Measurements from ENCODE around the gene MAST4. TPM values are rescaled to one million over a fixed set of nuclear protein-coding genes. Genes with fewer than 3 reads are reported as not detected.
A peak's percentile ranks its signal among the peaks of the same experiment; 100 is the strongest.

Gene MAST4
- total and polyA plus RNA-seq, 2 donors, result 17.0 to 18.8 TPM

- no peak for DNase-seq (ENCODE audit: low read depth in 6 of 9, low spot score in 9 of 9)
- no peaks in the 10 kb centered on the region for H3K36me3 ChIP-seq (ENCODE audit: control insufficient read depth in 2 of 2, insufficient read depth in 2 of 2, low read length in 1 of 2)
- H3K4me1 ChIP-seq (ENCODE audit: control insufficient read depth in 2 of 2, insufficient read depth in 2 of 2, low read length in 2 of 2), result no peaks in the 10 kb centered on the region
- H3K9me3 ChIP-seq (ENCODE audit: control insufficient read depth in 2 of 2, insufficient read depth in 1 of 2, low read length in 1 of 2), result no peaks in the 10 kb centered on the region
- H3K27ac ChIP-seq (ENCODE audit: low read depth in 1 of 2, low read length in 1 of 2), result peak overlapping the region in 1 of 2 donors; percentile 2
- H3K27me3 ChIP-seq (ENCODE audit: control insufficient read depth in 2 of 2, insufficient read depth in 1 of 2, low read length in 1 of 2), result no peaks in the 10 kb centered on the region
- 92% methylated on average over 10 of the region's 10 CpGs for WGBS
- peak overlapping the region in 1 of 2 donors; percentile 3 for H3K4me3 ChIP-seq (ENCODE audit: low read length in 2 of 2)
These were observed 362.2 kb downstream of the MAST4 start for GRCh38 chr5:66958201-66958979.

GRCh38 chr5:66958980-66959641 is 362.9 kb downstream of the MAST4 start:
- 93% methylated on average over 11 of the region's 11 CpGs for WGBS
- no peak for DNase-seq (ENCODE audit: low read depth in 6 of 9, low spot score in 9 of 9)
- no peaks in the 10 kb centered on the region for H3K36me3 ChIP-seq (ENCODE audit: control insufficient read depth in 2 of 2, insufficient read depth in 2 of 2, low read length in 1 of 2)
- no peaks in the 10 kb centered on the region for H3K27me3 ChIP-seq (ENCODE audit: control insufficient read depth in 2 of 2, insufficient read depth in 1 of 2, low read length in 1 of 2)
- H3K9me3 ChIP-seq (ENCODE audit: control insufficient read depth in 2 of 2, insufficient read depth in 1 of 2, low read length in 1 of 2), result no peaks in the 10 kb centered on the region
- H3K4me1 ChIP-seq (ENCODE audit: control insufficient read depth in 2 of 2, insufficient read depth in 2 of 2, low read length in 2 of 2), result no peaks in the 10 kb centered on the region
- H3K27ac ChIP-seq (ENCODE audit: low read depth in 1 of 2, low read length in 1 of 2), result peak overlapping the region; percentile 13 to 42
- H3K4me3 ChIP-seq (ENCODE audit: low read length in 2 of 2), result peak overlapping the region in 1 of 2 donors; percentile 3

GRCh38 chr5:66959653-66960052 is 363.5 kb downstream of the MAST4 start:
- Histone ChIP-seq H3K4me1 (ENCODE audit: control insufficient read depth in 2 of 2, insufficient read depth in 2 of 2, low read length in 2 of 2) (no peaks in the 10 kb centered on the region), H3K27me3 (ENCODE audit: control insufficient read depth in 2 of 2, insufficient read depth in 1 of 2, low read length in 1 of 2) (no peaks in the 10 kb centered on the region), H3K27ac (ENCODE audit: low read depth in 1 of 2, low read length in 1 of 2) (peak overlapping the region in 1 of 2 donors; percentile 13), H3K36me3 (ENCODE audit: control insufficient read depth in 2 of 2, insufficient read depth in 2 of 2, low read length in 1 of 2) (no peaks in the 10 kb centered on the region), H3K9me3 (ENCODE audit: control insufficient read depth in 2 of 2, insufficient read depth in 1 of 2, low read length in 1 of 2) (no peaks in the 10 kb centered on the region), H3K4me3 (ENCODE audit: low read length in 2 of 2) (no peak overlapping the region)
- DNase-seq (ENCODE audit: low read depth in 6 of 9, low spot score in 9 of 9), result no peak
- WGBS, result 89% methylated on average over 2 of the region's 2 CpGs

- DNase-seq (ENCODE audit: low read depth in 6 of 9, low spot score in 9 of 9), result no peak
- WGBS, result 94% methylated on average over 7 of the region's 7 CpGs
These were observed 364.4 kb downstream of the MAST4 start for GRCh38 chr5:66960369-66961137.

GRCh38 chr5:66963559-66963971 is 367.4 kb downstream of the MAST4 start:
- Histone ChIP-seq H3K4me1 (ENCODE audit: control insufficient read depth in 2 of 2, insufficient read depth in 2 of 2, low read length in 2 of 2) (no peaks in the 10 kb centered on the region), H3K4me3 (ENCODE audit: low read length in 2 of 2) (no peak overlapping the region), H3K9me3 (ENCODE audit: control insufficient read depth in 2 of 2, insufficient read depth in 1 of 2, low read length in 1 of 2) (no peaks in the 10 kb centered on the region), H3K27ac (ENCODE audit: low read depth in 1 of 2, low read length in 1 of 2) (no peak overlapping the region), H3K27me3 (ENCODE audit: control insufficient read depth in 2 of 2, insufficient read depth in 1 of 2, low read length in 1 of 2) (no peaks in the 10 kb centered on the region), H3K36me3 (ENCODE audit: control insufficient read depth in 2 of 2, insufficient read depth in 2 of 2, low read length in 1 of 2) (no peaks in the 10 kb centered on the region)
- 100% methylated on average over 1 of the region's 1 CpG for WGBS
- no peak for DNase-seq (ENCODE audit: low read depth in 6 of 9, low spot score in 9 of 9)

More at GRCh38 chr5:66960369-66961137, 364.4 kb downstream of the MAST4 start:
- Histone ChIP-seq H3K27ac (ENCODE audit: low read depth in 1 of 2, low read length in 1 of 2) (no peak overlapping the region), H3K36me3 (ENCODE audit: control insufficient read depth in 2 of 2, insufficient read depth in 2 of 2, low read length in 1 of 2) (no peaks in the 10 kb centered on the region), H3K4me3 (ENCODE audit: low read length in 2 of 2) (no peak overlapping the region), H3K4me1 (ENCODE audit: control insufficient read depth in 2 of 2, insufficient read depth in 2 of 2, low read length in 2 of 2) (no peaks in the 10 kb centered on the region), H3K9me3 (ENCODE audit: control insufficient read depth in 2 of 2, insufficient read depth in 1 of 2, low read length in 1 of 2) (no peaks in the 10 kb centered on the region), H3K27me3 (ENCODE audit: control insufficient read depth in 2 of 2, insufficient read depth in 1 of 2, low read length in 1 of 2) (no peaks in the 10 kb centered on the region)

GRCh38 chr5:66966439-66966838 is 370.2 kb downstream of the MAST4 start:
- Histone ChIP-seq H3K9me3 (ENCODE audit: control insufficient read depth in 2 of 2, insufficient read depth in 1 of 2, low read length in 1 of 2) (no peaks in the 10 kb centered on the region), H3K27ac (ENCODE audit: low read depth in 1 of 2, low read length in 1 of 2) (no peak overlapping the region), H3K27me3 (ENCODE audit: control insufficient read depth in 2 of 2, insufficient read depth in 1 of 2, low read length in 1 of 2) (no peaks in the 10 kb centered on the region), H3K36me3 (ENCODE audit: control insufficient read depth in 2 of 2, insufficient read depth in 2 of 2, low read length in 1 of 2) (no peaks in the 10 kb centered on the region), H3K4me1 (ENCODE audit: control insufficient read depth in 2 of 2, insufficient read depth in 2 of 2, low read length in 2 of 2) (no peaks in the 10 kb centered on the region), H3K4me3 (ENCODE audit: low read length in 2 of 2) (no peak overlapping the region)
- DNase-seq (ENCODE audit: low read depth in 6 of 9, low spot score in 9 of 9), result no peak

GRCh38 chr5:66967102-66967501 is 370.9 kb downstream of the MAST4 start:
- 97% methylated on average over 3 of the region's 3 CpGs for WGBS
- H3K4me3 ChIP-seq (ENCODE audit: low read length in 2 of 2), result no peak overlapping the region
- no peak overlapping the region for H3K27ac ChIP-seq (ENCODE audit: low read depth in 1 of 2, low read length in 1 of 2)
- no peak for DNase-seq (ENCODE audit: low read depth in 6 of 9, low spot score in 9 of 9)
- H3K36me3 ChIP-seq (ENCODE audit: control insufficient read depth in 2 of 2, insufficient read depth in 2 of 2, low read length in 1 of 2), result no peaks in the 10 kb centered on the region
- H3K27me3 ChIP-seq (ENCODE audit: control insufficient read depth in 2 of 2, insufficient read depth in 1 of 2, low read length in 1 of 2), result no peaks in the 10 kb centered on the region
- no peaks in the 10 kb centered on the region for H3K9me3 ChIP-seq (ENCODE audit: control insufficient read depth in 2 of 2, insufficient read depth in 1 of 2, low read length in 1 of 2)
- no peaks in the 10 kb centered on the region for H3K4me1 ChIP-seq (ENCODE audit: control insufficient read depth in 2 of 2, insufficient read depth in 2 of 2, low read length in 2 of 2)

GRCh38 chr5:66967826-66968262 is 371.7 kb downstream of the MAST4 start:
- H3K36me3 ChIP-seq (ENCODE audit: control insufficient read depth in 2 of 2, insufficient read depth in 2 of 2, low read length in 1 of 2), result no peaks in the 10 kb centered on the region
- no peak for DNase-seq (ENCODE audit: low read depth in 6 of 9, low spot score in 9 of 9)
- H3K27ac ChIP-seq (ENCODE audit: low read depth in 1 of 2, low read length in 1 of 2), result no peak overlapping the region
- no peaks in the 10 kb centered on the region for H3K9me3 ChIP-seq (ENCODE audit: control insufficient read depth in 2 of 2, insufficient read depth in 1 of 2, low read length in 1 of 2)
- no peak overlapping the region for H3K4me3 ChIP-seq (ENCODE audit: low read length in 2 of 2)
- H3K27me3 ChIP-seq (ENCODE audit: control insufficient read depth in 2 of 2, insufficient read depth in 1 of 2, low read length in 1 of 2), result no peaks in the 10 kb centered on the region
- WGBS, result 93% methylated on average over 4 of the region's 4 CpGs
- H3K4me1 ChIP-seq (ENCODE audit: control insufficient read depth in 2 of 2, insufficient read depth in 2 of 2, low read length in 2 of 2), result no peaks in the 10 kb centered on the region

GRCh38 chr5:66969484-66969883 is 373.3 kb downstream of the MAST4 start:
- WGBS, result 98% methylated on average over 4 of the region's 4 CpGs
- no peaks in the 10 kb centered on the region for H3K36me3 ChIP-seq (ENCODE audit: control insufficient read depth in 2 of 2, insufficient read depth in 2 of 2, low read length in 1 of 2)

More at GRCh38 chr5:66969484-66969883, 373.3 kb downstream of the MAST4 start:
- no peak overlapping the region for H3K4me3 ChIP-seq (ENCODE audit: low read length in 2 of 2)
- no peak for DNase-seq (ENCODE audit: low read depth in 6 of 9, low spot score in 9 of 9)
- no peak overlapping the region for H3K27ac ChIP-seq (ENCODE audit: low read depth in 1 of 2, low read length in 1 of 2)
- no peaks in the 10 kb centered on the region for H3K4me1 ChIP-seq (ENCODE audit: control insufficient read depth in 2 of 2, insufficient read depth in 2 of 2, low read length in 2 of 2)
- H3K9me3 ChIP-seq (ENCODE audit: control insufficient read depth in 2 of 2, insufficient read depth in 1 of 2, low read length in 1 of 2), result no peaks in the 10 kb centered on the region
- H3K27me3 ChIP-seq (ENCODE audit: control insufficient read depth in 2 of 2, insufficient read depth in 1 of 2, low read length in 1 of 2), result no peaks in the 10 kb centered on the region
